Activated T-cell treated with anti-CD3 and anti-CD28 coated beads, Interleukin-2, amount 50 U/mL, for 48 hours (primary cell): ENCODE results near the gene RUBCNL.

Experiments
- DNase-seq, 2 experiments: peaks; one replicate each; pipeline ENCODE4 v3.0.0-alpha.2; 2020

RUBCNL gene

DNA sequence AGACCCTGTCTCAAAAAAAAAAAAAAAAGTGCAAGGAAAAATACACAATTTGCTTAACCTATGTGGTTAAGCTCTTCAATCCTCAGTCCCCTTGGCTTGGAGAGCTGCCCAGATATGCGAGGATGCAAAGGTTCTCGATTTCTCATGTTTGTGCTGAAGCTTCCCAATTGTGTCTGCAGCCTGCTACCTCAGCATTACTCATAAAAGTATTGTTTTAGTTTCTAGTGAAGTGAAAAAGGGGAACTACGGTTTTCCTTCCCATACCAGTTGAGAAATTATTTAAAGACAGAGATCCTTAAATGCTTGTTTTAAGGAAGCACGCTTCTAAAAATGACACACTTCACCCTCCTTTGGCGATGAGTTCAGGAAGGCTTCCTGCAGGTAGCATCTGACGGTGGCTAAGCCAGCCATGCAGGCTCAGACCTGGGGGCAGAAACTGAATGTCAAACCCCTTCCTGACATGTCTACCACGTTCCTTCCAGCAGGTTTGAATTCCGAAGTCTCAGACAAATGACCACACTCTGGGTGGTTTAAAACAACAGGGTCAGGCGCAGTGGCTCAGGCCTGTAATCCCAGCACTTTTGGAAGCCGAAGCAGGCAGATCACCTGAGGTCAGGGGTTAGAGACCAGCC is 47.9 kb downstream of the RUBCNL start:
- DNase-seq, result peak in 1 of 2 experiments; percentile 33

DNA sequence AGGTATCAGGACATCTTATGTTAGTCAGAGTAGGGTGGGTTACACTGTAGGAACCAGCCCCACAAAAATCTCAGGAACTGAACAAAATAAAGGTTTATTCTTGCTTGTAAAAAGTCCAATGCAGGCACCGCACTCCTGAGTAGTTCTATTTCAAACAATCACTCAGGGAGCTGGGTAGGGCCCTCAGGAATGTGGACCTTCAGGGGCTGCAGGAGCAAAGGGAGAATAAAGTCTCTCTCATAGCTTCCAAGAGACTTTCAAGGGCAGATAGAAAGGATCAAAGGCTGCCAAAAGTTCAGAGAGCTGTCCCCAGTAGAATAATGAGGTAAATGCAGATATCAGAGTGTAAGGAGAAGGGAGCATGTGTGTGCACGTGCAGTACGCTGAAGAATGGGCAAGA is 49.4 kb downstream of the RUBCNL start:
- no peak for DNase-seq

DNA sequence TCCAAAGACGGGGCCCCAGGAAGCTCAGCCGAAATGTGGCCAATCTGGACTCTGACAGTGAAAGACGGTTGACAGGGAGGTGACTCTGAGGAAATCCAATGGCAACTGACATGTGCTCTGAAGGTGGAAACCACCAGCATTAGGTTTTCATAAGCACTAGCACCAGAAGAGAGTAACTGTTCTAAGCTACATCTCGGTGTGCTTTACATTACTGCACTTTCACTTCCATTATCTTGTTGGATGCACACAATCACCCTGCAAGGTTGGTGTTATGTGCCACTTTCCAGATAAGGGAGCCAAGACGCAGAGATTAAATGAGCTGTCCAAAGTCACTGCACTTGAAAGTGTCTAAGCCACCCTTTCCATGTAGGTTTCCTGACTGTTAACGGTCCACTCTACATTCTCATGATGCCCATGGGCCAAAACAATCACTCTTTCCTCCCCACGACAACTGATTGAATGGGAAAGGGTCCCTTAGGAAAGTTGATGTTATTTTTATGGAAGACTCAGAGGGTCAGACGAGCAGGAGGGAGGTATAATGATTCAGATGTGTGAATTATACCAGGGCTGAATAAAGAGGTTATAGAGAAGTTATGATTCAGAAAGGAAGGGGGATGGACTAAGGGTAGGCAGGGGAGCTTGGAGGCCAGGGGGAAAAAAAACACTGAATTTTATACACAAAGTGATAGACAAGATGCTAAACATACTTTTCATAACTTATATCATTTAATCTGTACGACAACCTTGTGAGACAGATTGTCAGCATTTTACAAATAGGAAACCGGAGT is 52.8 kb downstream of the RUBCNL start:
- DNase-seq, result no peak

DNA sequence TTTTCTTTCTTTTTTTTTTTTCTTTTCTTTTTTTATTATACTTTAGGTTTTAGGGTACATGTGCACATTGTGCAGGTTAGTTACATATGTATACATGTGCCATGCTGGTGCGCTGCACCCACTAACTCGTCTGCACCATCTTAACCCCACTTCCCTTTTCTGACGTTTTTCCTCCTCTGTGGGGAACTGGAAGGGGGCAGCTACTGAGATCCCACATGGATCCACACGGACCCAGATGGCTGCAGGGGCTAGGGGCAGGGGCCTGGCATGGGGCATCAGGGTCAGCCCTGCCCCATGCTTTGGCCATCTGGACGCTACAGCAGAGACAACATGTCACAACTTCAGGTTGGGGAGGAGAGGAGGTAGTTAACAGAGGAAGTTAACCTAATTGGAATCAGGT is 54.3 kb downstream of the RUBCNL start:
- no peak for DNase-seq

DNA sequence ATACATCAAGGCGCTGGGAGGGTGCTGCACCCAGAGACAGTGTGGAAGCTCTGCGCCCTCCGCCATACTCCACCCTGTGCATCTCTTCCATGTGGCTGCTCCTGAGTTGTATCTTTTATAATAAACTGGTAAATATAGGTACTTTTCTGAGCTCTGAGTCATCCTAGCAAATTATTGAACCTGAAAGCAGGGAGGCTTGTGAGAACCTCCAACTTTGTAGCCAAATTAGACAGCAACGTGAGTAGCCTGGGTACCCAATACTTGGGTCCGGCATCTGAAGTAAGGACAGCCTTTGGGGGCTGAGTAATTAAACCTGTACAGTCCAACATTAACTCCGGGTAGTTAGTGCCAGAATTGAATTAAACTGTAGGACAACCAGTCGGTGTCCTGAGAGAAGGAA is 57.4 kb downstream of the RUBCNL start:
- DNase-seq, result no peak

DNA sequence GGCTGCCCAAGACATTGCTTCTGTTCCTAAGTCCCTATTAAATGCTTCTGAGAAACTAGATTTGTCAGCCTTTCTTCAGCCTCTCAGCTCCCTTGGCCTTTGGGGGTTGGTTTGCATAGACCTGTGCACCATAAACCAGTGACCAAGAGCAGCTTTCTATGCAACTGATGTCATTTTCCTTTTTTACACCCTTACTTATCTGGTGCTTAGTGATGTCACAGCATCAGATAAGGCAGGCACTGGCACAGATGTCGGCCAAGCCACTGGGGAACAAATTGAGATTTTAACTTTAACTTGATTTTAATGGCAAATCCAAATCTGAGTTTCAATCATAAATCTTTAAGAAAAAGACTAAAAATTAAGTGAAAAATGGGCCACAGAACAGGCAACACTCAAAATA is 59.8 kb downstream of the RUBCNL start:
- DNase-seq, result no peak

DNA sequence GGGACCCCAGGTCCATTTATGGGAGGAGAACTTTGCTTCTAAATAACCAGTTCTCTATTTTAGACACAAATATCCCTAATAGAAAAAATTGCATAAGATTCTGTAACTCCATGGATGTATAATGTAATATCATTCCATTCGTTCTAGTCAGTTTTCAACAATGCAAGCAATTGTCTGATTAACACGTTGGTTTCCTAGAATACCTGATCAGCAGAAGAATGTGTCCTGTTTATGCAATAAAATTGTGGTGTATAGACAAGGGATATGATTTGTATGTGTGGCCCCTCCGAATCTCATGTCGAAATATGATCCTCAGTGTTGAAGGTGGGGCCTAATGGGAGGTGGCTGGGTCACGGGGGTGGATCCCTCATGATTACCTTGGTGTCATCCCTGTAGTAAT is 62.1 kb downstream of the RUBCNL start:
- no peak for DNase-seq

DNA sequence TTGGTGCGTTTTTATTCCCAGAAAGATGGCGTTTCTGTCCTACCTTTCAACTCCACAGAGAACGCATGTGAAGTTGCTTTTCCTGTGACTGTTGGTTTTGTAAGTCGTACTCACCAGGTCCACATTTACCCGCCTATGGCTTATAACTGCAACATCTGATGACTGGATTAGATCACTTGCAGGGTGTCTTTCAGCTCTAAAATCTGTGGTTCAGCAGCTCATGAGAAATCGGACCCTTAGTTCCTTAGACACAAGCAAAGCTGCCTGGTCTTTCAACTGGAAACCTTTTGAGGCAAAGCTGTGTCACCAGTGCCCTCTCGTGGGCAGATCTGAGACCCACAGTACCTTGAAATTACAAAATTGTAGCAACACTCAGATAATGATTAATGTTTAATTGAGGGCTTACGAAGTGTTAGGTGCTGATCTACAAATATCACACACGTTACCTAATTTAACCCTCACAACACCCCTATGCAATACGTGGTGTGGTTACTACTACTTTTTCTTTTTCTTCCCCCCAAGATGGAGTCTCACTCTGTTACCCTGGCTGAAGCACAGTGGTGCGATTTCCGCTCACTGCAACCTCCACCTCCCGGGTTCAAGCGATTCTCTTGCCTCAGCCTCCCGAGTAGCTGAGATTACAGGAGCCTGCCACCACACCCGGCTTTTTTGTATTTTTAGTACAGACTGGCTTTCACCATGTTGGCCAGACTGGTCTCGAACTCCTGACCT is 65.4 kb downstream of the RUBCNL start:
- peak; percentile 83 to 84 for DNase-seq

DNA sequence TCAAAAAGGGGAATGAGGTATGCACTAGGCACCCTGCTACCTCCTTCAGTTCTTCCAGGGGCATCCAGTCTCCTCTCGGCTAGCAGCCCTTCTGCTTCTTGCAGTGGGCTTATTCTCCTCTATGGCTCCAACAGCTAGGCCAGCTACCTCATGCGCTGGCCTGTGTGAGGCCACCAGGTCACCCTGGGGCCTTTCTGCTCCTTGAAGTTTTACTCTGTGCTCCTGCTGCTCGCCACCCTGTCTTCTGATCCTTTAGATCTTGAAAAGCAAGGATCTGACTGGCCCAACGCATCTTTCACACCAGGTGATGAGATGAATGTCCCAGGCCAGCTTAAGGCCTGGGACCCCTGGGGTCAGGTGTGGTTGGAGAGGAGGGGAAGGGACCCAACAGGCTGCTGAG is 66.2 kb downstream of the RUBCNL start:
- peak; percentile 42 to 50 for DNase-seq

DNA sequence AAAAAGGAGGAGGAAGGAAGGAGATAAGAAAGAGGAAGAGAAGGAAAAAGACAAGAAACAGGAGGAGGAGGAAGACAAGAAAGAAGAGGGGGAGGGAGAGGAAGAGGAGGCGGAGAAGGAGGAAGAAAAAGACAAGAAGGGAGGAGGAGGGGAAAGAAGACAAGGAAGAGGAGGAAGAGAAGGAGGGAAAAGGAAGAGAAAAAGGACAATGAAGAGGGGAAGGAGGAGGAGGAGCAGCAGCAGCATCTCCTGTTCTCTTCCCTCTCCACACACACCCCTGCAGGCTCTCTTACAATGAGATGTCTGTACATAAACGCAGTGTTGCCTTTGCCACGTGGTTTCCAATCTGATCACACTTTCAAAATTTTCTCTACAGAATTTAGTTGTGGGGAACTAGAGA is 66.6 kb downstream of the RUBCNL start:
- DNase-seq, result no peak

DNA sequence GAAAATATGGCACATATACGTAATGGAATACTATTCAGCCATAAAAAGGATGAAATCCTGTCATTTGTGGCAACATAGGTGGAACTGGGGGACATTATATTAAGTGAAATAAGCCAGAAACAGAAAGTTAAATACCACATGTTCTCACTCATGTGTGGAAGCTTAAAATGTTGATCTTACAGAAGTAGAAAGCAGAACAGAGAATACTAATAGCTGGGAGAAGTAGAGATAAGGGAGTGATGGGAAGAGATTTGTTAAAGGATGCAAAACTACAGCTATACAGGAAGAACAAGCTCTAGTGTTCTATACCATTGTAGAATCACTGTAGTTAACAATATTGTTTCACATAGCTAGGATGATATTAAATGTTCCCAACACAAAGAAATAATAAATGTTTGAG is 68.1 kb downstream of the RUBCNL start:
- DNase-seq, result no peak

DNA sequence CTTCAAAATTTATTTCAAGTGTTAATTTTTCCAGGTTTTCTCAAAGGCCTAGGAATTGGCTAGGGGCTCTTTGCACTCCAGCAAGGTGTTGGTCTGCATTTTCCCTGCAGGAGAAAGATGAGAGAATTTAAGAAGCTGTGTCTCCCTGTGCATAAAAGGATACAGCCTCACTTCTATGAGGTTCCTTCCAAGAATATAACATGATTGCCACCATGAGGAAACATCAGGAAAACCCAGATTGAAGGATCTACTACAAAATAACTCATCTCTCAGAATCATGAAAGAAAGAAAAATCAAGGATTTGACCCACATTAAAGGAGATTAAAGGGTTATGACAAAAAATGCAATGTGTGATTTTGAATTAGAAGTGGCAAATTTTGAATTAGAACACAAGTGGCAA is 69.9 kb downstream of the RUBCNL start:
- DNase-seq, result no peak

DNA sequence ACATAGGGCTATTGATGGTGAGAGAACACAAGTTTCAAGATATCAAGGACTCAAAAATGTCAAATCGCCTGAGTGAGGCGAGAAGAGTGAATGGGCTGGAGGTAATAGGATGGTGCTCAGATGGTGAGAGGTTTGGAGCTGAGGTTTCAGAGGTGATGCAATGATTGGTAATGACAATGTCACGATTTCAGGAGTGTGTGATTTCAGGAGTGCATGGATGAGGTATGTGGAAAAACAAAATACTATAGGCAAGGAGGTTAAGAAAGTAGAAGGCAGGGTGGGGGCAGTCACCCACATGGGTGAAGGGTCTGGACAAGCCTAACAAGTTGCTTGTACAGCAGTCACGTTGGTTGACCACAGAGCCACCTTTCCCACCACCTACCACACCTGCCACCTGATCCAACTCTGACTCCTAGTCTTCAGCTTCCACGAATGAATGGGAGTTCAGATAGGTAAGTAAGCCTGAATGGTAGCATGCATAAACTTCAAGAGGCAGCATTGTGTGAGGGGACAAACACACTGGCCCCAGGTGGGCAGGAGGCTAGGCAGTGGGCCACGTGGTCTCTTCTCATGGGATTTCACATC is 71.5 kb downstream of the RUBCNL start:
- DNase-seq, result no peak

DNA sequence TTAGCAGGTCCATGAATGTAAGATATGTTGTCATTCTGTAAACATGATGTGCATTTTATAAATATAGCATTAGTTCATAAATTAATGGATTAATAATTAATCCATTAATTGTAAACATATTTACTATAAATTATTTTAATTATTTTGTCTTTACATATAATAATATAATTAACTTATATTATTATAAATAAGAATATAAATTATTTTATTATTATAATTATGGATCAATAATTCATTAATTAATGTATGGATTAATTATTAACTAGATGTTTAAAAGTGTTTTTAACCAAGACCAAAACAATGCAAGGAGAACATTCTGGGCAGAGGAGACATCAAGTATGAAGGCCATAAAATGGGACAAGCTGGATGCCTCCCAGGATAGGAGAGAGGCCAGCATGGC is 72.0 kb downstream of the RUBCNL start:
- DNase-seq, result no peak

DNA sequence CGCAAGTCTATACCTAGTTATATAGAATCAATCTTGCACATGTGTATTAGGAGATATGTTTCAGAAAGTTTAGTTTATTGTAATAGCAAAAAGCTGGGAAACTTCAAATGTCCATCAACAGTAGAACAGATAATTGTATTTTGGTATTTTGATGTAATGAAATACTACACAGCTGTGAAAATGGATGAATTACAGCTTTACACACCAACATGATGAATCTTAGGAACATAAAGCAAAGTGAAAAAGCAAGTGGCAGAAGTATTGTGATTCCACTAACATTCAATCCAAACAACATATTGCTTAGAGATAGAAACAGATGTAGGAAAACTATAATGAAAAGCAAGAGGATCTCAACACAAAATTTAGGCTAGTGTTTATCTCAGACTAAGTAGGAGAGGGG is 72.5 kb downstream of the RUBCNL start:
- no peak for DNase-seq

DNA sequence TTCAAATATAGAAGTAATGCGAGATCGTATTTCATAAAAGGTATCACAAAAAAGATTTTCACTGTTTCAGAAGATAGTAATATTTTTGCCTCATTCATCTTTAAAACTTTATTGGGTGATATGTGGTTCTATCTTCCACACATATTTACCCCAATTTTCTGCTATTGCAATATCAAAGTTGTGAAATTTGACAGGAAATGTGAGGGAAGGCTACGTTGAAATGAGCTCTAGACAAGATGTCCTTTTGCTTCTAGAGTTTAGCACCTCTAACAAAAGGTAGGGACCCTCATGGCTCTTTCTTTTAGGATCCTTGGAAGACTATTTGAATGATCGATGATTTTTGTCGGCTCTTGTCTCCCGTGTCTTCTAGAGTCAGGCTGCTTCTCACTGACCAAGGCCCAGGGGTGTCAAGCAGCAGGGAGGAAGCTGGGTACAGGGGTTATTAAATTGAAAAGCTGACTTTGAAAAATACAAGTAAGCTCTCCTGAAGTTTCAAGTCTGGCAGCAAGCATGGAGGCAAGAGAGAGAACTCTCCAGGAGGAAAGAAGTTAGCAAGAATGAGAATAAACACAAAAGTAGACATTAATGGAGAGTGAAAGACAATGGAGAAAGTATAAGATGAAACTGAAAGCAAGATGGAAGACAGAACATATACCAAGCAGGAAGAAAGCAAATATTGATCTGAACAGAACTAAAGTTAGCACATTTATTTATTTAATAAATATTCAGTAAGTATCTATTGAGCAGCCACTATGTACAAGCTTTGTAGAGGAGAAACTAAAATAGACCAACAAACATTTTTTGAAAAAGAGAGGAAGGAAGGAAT is 73.4 kb downstream of the RUBCNL start:
- DNase-seq, result no peak

DNA sequence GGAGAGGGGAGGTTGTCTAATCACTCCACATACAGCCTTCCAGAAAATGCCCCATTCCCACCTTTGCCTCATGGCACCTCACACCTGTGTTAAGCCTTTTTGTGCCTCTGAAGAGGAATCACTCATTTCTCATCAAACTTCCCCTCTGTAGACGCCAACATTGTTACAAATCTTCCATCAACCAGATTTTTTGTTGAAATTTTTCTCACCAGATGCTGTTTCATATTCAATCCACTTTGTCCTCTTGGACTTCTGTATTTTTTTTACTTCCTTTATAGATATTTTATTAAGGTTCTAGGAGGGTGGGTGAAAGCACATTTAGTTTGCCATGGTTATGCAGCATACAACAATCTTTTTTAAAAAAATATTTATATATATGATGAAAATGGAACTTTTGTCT is 74.0 kb downstream of the RUBCNL start:
- DNase-seq, result no peak

DNA sequence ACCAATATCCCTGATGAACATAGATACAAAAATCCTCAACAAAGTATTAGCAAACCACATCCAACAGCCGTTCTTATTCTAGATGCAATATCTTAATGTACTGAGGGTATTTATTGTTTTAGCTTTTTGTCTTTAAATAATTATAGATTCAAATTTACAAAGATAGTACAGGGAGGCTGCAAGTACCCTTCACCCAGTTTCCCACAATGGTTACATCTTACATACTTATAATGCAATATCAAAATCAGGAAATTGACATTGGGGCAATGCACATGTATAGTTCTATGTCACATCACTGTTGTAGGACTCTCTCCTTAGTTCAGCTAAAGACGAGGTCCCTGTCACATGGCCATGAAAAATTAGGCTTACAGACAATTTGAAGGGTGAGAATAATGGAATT is 75.8 kb downstream of the RUBCNL start:
- DNase-seq, result no peak

DNA sequence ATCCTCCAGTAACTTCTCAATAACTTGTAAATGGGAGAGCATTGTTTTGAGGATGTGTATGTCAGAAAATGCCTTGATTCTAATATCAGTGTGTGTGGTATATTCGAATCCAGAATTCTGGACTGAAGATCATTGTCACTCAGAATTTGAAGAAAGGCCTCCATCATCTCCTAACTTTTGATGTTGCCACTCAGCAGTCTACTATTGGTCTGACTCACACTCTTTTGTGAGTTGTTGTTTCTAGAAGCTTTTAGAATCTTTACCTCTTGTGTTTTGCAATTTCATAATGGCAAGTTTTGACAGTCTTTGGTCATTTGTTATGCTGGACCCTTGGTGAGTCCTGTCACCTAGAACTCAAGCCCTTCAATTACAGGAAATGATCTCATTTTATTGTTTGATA is 77.0 kb downstream of the RUBCNL start:
- no peak for DNase-seq

DNA sequence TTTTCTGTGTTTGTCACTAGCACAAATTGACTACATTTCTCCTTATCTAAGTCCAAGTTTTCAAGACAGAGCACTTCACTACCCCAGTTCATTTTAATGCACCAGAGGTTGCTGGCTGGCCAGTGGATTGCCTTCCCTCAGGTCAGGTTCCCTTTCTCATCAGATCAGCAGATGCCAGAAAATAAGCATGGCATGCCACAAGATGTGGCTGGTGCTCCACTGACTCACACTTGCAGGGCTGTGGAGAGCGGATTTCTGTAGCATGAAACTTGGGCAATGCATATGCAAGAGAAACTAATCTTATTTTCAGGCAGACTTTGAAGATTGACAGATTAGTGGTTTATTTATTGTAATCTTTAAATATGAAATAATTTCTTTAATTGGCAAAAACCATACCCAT is 79.5 kb downstream of the RUBCNL start:
- DNase-seq, result no peak

DNA sequence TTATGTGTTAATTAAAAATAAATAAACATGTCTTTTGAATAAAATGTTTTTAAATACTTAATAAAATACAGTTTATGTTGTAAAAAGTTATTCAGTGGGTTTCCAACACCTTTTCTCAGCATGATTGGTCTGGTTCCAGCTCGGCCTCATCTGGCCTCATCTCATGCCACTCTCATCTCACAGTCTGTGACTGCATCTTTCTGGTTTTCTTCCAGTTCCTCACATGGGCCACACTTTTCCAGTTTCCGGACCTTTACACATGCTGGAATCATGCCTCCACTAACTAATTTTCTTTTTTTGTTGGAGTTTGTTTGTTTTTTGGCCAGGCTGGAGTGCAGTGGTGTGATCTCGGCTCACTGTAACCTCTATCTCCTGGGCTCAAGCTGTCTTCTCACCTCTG is 82.5 kb downstream of the RUBCNL start:
- DNase-seq, result no peak

DNA sequence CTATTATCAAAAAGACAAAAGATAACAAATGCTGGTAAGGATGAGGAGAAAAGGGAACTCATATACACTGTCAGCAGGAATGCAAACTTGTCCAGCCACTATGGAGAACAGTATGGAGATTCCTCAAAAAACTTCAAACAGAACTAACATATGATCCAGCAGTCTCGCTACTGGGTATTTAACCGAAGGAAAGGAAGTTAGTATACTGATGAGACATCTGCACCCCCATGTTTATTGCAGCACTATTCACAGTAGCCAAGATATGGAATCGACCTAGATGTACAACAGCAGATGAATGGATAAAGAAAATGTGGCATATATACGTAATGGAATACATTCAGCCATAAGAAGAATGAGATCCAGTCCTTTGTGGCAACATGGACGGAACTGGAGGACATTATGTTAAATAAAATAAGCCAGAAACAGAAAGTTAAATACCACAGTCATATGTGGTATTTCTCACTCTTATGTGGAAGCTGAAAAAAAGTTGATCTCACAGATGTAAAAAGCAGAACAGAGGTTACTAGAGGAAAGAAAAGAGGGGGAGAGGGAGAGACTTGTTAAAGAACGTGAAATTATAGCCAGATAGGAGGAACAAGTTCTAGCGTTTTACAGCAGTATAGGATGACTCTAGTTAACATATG is 83.2 kb downstream of the RUBCNL start:
- no peak for DNase-seq
